Thyroid gland (tissue), 4 donors: ENCODE data around the gene CLCF1. TPM values are rescaled to one million over a fixed set of nuclear protein-coding genes. Genes with fewer than 3 reads are reported as not detected.
A peak's percentile ranks its signal among the peaks of the same experiment; 100 is the strongest.

Source experiments
- DNase-seq, 2 donors: peaks; one replicate each; pipeline ENCODE4 v3.0.0-alpha.2; 2019
- H3K27ac ChIP-seq, 3 donors: fragments of 200-600 bp; sonication (generic); 1 replicate in 2 of 3; 2 replicates in 1 of 3; pipeline ENCODE4 v1.5.1; 2016 to 2019; ENCODE audit warnings: mild to moderate bottlenecking in 1 of 3, moderate library complexity in 1 of 3
- H3K27me3 ChIP-seq: fragments of 200-600 bp; sonication (generic); one replicate; pipeline ENCODE4 v1.5.1; 2019
- H3K36me3 ChIP-seq, 2 donors: fragments of 200-600 bp; sonication (generic); one replicate each; pipeline ENCODE4 v1.5.1; 2016 to 2019
- H3K4me1 ChIP-seq, 2 donors: fragments of 200-600 bp; sonication (generic); one replicate each; pipeline ENCODE4 v1.5.1; 2017 to 2019
- H3K4me3 ChIP-seq, 3 donors: fragments of 200-600 bp; sonication (generic); replicated peaks in 1 of 3; 1 replicate in 2 of 3; 2 replicates in 1 of 3; pipeline ENCODE4 v1.5.1; 2016; ENCODE audit warnings: mild to moderate bottlenecking in 1 of 3
- H3K9me3 ChIP-seq: fragments of 200-600 bp; sonication (generic); one replicate; pipeline ENCODE4 v1.5.1; 2017
- CTCF ChIP-seq, 6 experiments: fragments of 200-600 bp in 3 of 6; fragments of 450-650 bp in 3 of 6; sonication (generic) in 3 of 6; IDR thresholded peaks; one replicate each; pipeline ENCODE4 v1.5.1; 2016 to 2019; ENCODE audit warnings: antibody characterized with exemption in 6 of 6, mild to moderate bottlenecking in 2 of 6, inconsistent platforms in 1 of 6, moderate library complexity in 1 of 6
- POLR2A ChIP-seq, 2 donors: fragments of 450-650 bp; IDR thresholded peaks; one replicate each; pipeline ENCODE4 v1.6.1; 2017; ENCODE audit warnings: antibody characterized with exemption in 2 of 2, mild to moderate bottlenecking in 2 of 2, moderate library complexity in 1 of 2
- WGBS, 2 donors: methylation state at CpG; one replicate each; pipeline ENCODE4 v1.1.5; 2017; 5-methylcytosine and 5-hydroxymethylcytosine counted together
- intact Hi-C: fragments of 100-400 bp; cut with DNase I; formaldehyde crosslinking; loops from one replicate; pipeline ENCODE4 v1.15.1; 2023
- total RNA-seq, 4 donors: library from RNA; depleted of rRNA; stranded (reverse); fragments of >200 nt; gene quantifications; one replicate each; pipeline ENCODE4 v1.2.3, GENCODE V29; 2016

The CLCF1 gene
- total RNA-seq, 4 donors from 2014 or later: 4.3 to 9.4 (median 6.9) TPM

- no peak for TF ChIP-seq POLR2A (IDR thresholded peaks at IDR 0.05)
- TF ChIP-seq CTCF (IDR thresholded peaks at IDR 0.05): no peak
- 14 to 33% methylated on average over 1 of the region's 4 CpGs for WGBS, 2 donors
- H3K4me3 ChIP-seq: no peak overlapping the region
- peak overlapping the region; percentile 46 to 62 (median 56) for H3K27ac ChIP-seq
- intact Hi-C loops: no loop called here
- peak; percentile 86 to 88 for DNase-seq
- no peaks in the 10 kb centered on the region for H3K9me3 ChIP-seq
- peaks cover 33 to 69% of the 10 kb centered on the region in 2 donors for H3K4me1 ChIP-seq
- no peaks in the 10 kb centered on the region for H3K27me3 ChIP-seq
- H3K36me3 ChIP-seq: no peaks in the 10 kb centered on the region
These were observed 5.1 kb upstream of the CLCF1 start for GRCh38 chr11:67378544-67378943.

- H3K4me3 ChIP-seq: no peak overlapping the region
- TF ChIP-seq CTCF (IDR thresholded peaks at IDR 0.05) (no peak), POLR2A (IDR thresholded peaks at IDR 0.05) (no peak)
- H3K4me1 ChIP-seq: peaks cover 37 to 67% of the 10 kb centered on the region in 2 donors
- H3K27me3 ChIP-seq: no peaks in the 10 kb centered on the region
- peak; percentile 86 to 90 for DNase-seq
- intact Hi-C loops: no loop called here
- H3K36me3 ChIP-seq: no peaks in the 10 kb centered on the region
- no peaks in the 10 kb centered on the region for H3K9me3 ChIP-seq
- peak overlapping the region in 2 of 3 donors; percentile 25 to 54 for H3K27ac ChIP-seq
- 60 to 65% methylated on average over 5 to 6 of the region's 6 CpGs for WGBS, 2 donors
These were observed 3.7 kb upstream of the CLCF1 start for GRCh38 chr11:67376873-67377808.

- Histone ChIP-seq H3K4me1 (peaks cover 46 to 70% of the 10 kb centered on the region in 2 donors), H3K9me3 (no peaks in the 10 kb centered on the region), H3K36me3 (no peaks in the 10 kb centered on the region), H3K27me3 (no peaks in the 10 kb centered on the region), H3K27ac (peak overlapping the region in 1 of 3 donors; percentile 25), H3K4me3 (no peak overlapping the region)
- TF ChIP-seq CTCF (IDR thresholded peaks at IDR 0.05) (no peak), POLR2A (IDR thresholded peaks at IDR 0.05) (no peak)
- 86 to 87% methylated on average over 7 of the region's 7 CpGs for WGBS, 2 donors
- no peak for DNase-seq
- intact Hi-C loops: no loop called here
These were observed 2.8 kb upstream of the CLCF1 start for GRCh38 chr11:67376063-67376820.

GRCh38 chr11:67375320-67376055, 2.1 kb upstream of the CLCF1 start:
- Histone ChIP-seq H3K27ac (peak overlapping the region in 1 of 3 donors; percentile 100), H3K9me3 (no peaks in the 10 kb centered on the region), H3K4me3 (no peak overlapping the region), H3K36me3 (no peaks in the 10 kb centered on the region), H3K4me1 (peaks cover 52 to 73% of the 10 kb centered on the region in 2 donors), H3K27me3 (no peaks in the 10 kb centered on the region)
- no peak for DNase-seq
- intact Hi-C loops: no loop called here
- TF ChIP-seq CTCF (IDR thresholded peaks at IDR 0.05) (no peak), POLR2A (IDR thresholded peaks at IDR 0.05) (no peak)
- 59 to 68% methylated on average over 15 of the region's 15 CpGs for WGBS, 2 donors
